ENCODE data around the gene LCP2.
"Not testable (repeated sequence)": the region's sequence is repeated elsewhere in the genome, so short reads cannot be mapped to it uniquely, and the experiment has no call there.

The LCP2 gene

GRCh38 chr5:170248172-170248930 lies 49.2 kb downstream of the LCP2 start:
- DNase-seq (ENCODE audit: low read depth), result no peak

- no peak for DNase-seq (ENCODE audit: low read depth)
These were observed 50.2 kb downstream of the LCP2 start for GRCh38 chr5:170247363-170247762.

- no peak for DNase-seq (ENCODE audit: low read depth)
These were observed 51.3 kb downstream of the LCP2 start for GRCh38 chr5:170246126-170246870.

- not testable (repeated sequence) for DNase-seq (ENCODE audit: low read depth)
These were observed 52.1 kb downstream of the LCP2 start for GRCh38 chr5:170245436-170245835.

GRCh38 chr5:170238456-170239196 lies 59.0 kb downstream of the LCP2 start:
- no peak for DNase-seq (ENCODE audit: low read depth)

GRCh38 chr5:170235876-170236864 lies 61.4 kb downstream of the LCP2 start:
- no peak for DNase-seq (ENCODE audit: low read depth)

- no peak for DNase-seq (ENCODE audit: low read depth)
These were observed 64.2 kb downstream of the LCP2 start for GRCh38 chr5:170233358-170233892.

- no peak for DNase-seq (ENCODE audit: low read depth)
These were observed 64.8 kb downstream of the LCP2 start, which contains the start of gene C5orf58 for GRCh38 chr5:170232786-170233185. Gene C5orf58, plus strand, starts transcription at chr5:170232985. Its CDS starts 1,992 bp downstream, at chr5:170234977.

GRCh38 chr5:170228762-170229435 lies 68.7 kb downstream of the LCP2 start:
- no peak for DNase-seq (ENCODE audit: low read depth)

- DNase-seq (ENCODE audit: low read depth), result no peak
These were observed 70.9 kb downstream of the LCP2 start for GRCh38 chr5:170226661-170227060.

- no peak for DNase-seq (ENCODE audit: low read depth)
These were observed 71.4 kb downstream of the LCP2 start for GRCh38 chr5:170226129-170226615.

GRCh38 chr5:170225326-170226128 lies 72.0 kb downstream of the LCP2 start:
- peak; percentile 66 for DNase-seq (ENCODE audit: low read depth)

GRCh38 chr5:170223906-170224305 lies 73.7 kb downstream of the LCP2 start:
- no peak for DNase-seq (ENCODE audit: low read depth)

GRCh38 chr5:170223360-170223759 lies 74.2 kb downstream of the LCP2 start:
- no peak for DNase-seq (ENCODE audit: low read depth)

- DNase-seq (ENCODE audit: low read depth), result no peak
These were observed 76.2 kb downstream of the LCP2 start for GRCh38 chr5:170221327-170221741.

- no peak for DNase-seq (ENCODE audit: low read depth)
These were observed 77.4 kb downstream of the LCP2 start for GRCh38 chr5:170220191-170220590.

- DNase-seq (ENCODE audit: low read depth), result no peak
These were observed 78.0 kb downstream of the LCP2 start for GRCh38 chr5:170219615-170220014.

- DNase-seq (ENCODE audit: low read depth), result no peak
These were observed 78.9 kb downstream of the LCP2 start for GRCh38 chr5:170218726-170219125.

GRCh38 chr5:170217831-170218230 lies 79.7 kb downstream of the LCP2 start:
- no peak for DNase-seq (ENCODE audit: low read depth)
